ENCODE measurements around the gene PSMF1.
"Not testable (repeated sequence)": the region's sequence is repeated elsewhere in the genome, so short reads cannot be mapped to it uniquely, and the experiment has no call there.

PSMF1 gene

DNA sequence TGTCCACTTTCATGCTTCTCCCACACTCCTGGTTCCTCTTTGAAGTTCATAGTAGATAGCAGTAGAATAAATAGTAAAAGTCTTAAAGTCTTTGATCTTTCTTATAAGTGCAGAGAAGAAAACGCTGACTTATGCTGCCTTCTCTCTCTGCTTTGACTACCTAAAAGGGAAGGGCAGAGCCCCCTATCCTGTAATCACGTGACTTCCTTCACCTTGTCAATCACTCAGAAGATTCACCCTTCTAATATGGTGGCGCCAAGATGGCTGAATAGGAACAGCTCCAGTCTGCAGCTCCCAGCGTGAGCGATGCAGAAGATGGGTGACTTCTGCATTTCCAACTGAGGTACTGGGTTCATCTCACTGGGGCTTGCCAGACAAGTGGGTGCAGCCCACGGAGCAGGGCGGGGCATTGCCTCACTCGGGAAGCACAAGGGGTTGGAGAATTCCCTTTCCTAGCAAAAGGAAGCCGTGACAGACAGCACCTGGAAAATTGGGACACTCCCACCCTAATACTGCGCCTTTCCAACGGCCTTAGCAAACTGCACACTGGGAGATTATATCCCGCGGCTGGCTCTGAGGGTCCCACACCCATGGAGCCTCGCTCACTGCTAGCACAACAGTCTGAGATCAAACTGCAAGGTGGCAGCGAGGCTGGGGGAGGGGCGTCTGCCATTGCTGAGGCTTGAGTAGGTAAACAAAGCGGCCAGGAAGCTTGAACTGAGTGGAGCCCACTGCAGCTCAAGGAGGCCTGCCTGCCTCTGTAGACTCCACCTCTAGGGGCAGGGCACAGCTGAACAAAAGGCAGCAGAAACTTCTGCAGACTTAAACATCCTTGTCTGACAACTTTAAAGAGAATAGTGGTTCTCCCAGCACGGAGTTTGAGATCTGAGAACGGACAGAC is 98.4 kb downstream of the PSMF1 start:
- not testable (repeated sequence) for DNase-seq
